ENCODE data around the gene HAPLN3. TPM values are rescaled to one million over a fixed set of nuclear protein-coding genes. Genes with fewer than 3 reads are reported as not detected.

Gene HAPLN3
- total RNA-seq, 4 donors from 2014 or later = 17.9 to 34.8 (median 23.1) TPM

- Histone ChIP-seq H3K27ac (no peak overlapping the region), H3K4me3 (no peak overlapping the region), H3K4me1 (peaks cover 0 to 11% of the 10 kb centered on the region in 2 donors), H3K27me3 (peaks cover 0 to 4% of the 10 kb centered on the region in 2 donors), H3K36me3 (no peaks in the 10 kb centered on the region), H3K9me3 (no peaks in the 10 kb centered on the region)
- intact Hi-C loops (cut with DNase I; ENCODE audit: low total_unique reads) = no loop called here
- no peak for TF ChIP-seq CTCF (IDR thresholded peaks at IDR 0.05)
- no peak for TF ChIP-seq POLR2A (IDR thresholded peaks at IDR 0.05)
- DNase-seq = no peak
Observed at GRCh38 chr15:88891540-88892254, 3.6 kb downstream of the HAPLN3 start.

DNA sequence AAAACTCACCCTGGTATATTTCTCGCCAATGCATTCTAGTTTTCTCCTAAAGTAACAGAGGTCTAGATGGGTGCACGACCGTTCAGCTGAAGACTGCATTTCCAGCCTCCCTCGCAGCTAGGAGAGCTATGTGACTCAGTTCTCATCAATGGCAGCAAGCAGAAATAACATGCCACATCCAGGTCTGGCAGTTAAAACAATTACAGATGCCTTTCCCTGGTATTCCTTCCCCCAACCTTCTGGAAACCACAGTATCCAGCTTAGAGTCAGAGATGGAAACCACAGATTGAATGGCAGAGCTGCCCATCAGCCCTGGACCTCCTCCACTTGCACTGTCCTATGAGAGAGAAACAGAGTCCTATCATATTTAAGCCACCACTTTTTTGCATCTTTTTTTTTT lies 4.8 kb downstream of the HAPLN3 start:
- no peaks in the 10 kb centered on the region for H3K9me3 ChIP-seq
- no peak for TF ChIP-seq POLR2A (IDR thresholded peaks at IDR 0.05)
- TF ChIP-seq CTCF (IDR thresholded peaks at IDR 0.05) = no peak
- intact Hi-C loops (cut with DNase I; ENCODE audit: low total_unique reads) = no loop called here
- H3K4me1 ChIP-seq = peaks cover 0 to 11% of the 10 kb centered on the region in 2 donors
- no peaks in the 10 kb centered on the region for H3K36me3 ChIP-seq
- H3K4me3 ChIP-seq = no peak overlapping the region
- H3K27ac ChIP-seq = no peak overlapping the region
- H3K27me3 ChIP-seq = peaks cover 0 to 4% of the 10 kb centered on the region in 2 donors
- DNase-seq = no peak

GRCh38 chr15:88888719-88889118 lies 6.6 kb downstream of the HAPLN3 start:
- no peak for TF ChIP-seq CTCF (IDR thresholded peaks at IDR 0.05)
- no peak for TF ChIP-seq POLR2A (IDR thresholded peaks at IDR 0.05)
- intact Hi-C loops (cut with DNase I; ENCODE audit: low total_unique reads) = no loop called here
- H3K4me3 ChIP-seq = no peak overlapping the region
- no peaks in the 10 kb centered on the region for H3K4me1 ChIP-seq
- no peaks in the 10 kb centered on the region for H3K36me3 ChIP-seq
- H3K27me3 ChIP-seq = no peaks in the 10 kb centered on the region
- H3K9me3 ChIP-seq = no peaks in the 10 kb centered on the region
- no peak for DNase-seq
- H3K27ac ChIP-seq = no peak overlapping the region

DNA sequence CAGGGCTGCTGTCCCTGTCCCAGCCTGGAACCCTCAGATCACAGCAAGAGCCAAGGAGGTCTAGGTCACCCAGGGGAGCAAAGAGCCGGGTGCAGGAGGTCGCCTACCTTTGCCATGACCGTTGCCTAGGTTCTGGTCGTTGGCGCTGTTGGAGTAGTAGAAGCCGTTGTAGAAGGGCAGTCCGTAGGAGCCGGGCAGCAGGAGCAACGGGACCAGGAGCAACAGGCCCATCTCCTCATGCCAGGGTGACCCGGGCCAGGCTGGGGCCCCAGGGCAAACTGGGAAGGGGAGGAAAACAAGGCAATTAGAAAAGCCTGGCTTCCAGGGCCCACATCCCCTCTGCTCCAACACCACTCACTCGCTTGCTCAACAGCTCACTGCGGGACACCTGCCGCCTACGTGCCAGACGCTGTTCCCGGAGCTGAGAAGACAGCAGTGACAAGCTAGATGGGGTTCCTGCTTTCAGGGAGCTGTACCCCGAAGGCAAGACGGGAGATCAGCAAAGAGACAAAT lies 8.2 kb downstream of the HAPLN3 start:
- Histone ChIP-seq H3K27ac (no peak overlapping the region), H3K4me3 (no peak overlapping the region), H3K27me3 (no peaks in the 10 kb centered on the region), H3K9me3 (no peaks in the 10 kb centered on the region), H3K36me3 (no peaks in the 10 kb centered on the region), H3K4me1 (no peaks in the 10 kb centered on the region)
- TF ChIP-seq CTCF (IDR thresholded peaks at IDR 0.05) (no peak), POLR2A (IDR thresholded peaks at IDR 0.05) (no peak)
- no peak for DNase-seq
- intact Hi-C loops (cut with DNase I; ENCODE audit: low total_unique reads) = no loop called here

- DNase-seq = no peak
- Histone ChIP-seq H3K27me3 (no peaks in the 10 kb centered on the region), H3K9me3 (no peaks in the 10 kb centered on the region), H3K4me3 (no peak overlapping the region), H3K36me3 (no peaks in the 10 kb centered on the region), H3K27ac (no peak overlapping the region), H3K4me1 (no peaks in the 10 kb centered on the region)
- intact Hi-C loops (cut with DNase I; ENCODE audit: low total_unique reads) = no loop called here
- no peak for TF ChIP-seq CTCF (IDR thresholded peaks at IDR 0.05)
Observed at GRCh38 chr15:88882785-88883184, 12.6 kb downstream of the HAPLN3 start.
